ENCODE data around the gene LRRC71.
A peak's percentile ranks its signal among the peaks of the same experiment; 100 is the strongest.

GRCh38 chr1:156927215-156928042, 7.0 kb downstream of the LRRC71 start:
- TF ChIP-seq CTCF (IDR thresholded peaks at IDR 0.05) (peak; percentile 52; the same call in 1 of the 2 replicates), ESRRA (CRISPR knock-in tag; IDR thresholded peaks at IDR 0.05; ENCODE audit: borderline replicate concordance) (no peak)
